ENCODE measurements around the gene BMP6.

Gene BMP6

DNA sequence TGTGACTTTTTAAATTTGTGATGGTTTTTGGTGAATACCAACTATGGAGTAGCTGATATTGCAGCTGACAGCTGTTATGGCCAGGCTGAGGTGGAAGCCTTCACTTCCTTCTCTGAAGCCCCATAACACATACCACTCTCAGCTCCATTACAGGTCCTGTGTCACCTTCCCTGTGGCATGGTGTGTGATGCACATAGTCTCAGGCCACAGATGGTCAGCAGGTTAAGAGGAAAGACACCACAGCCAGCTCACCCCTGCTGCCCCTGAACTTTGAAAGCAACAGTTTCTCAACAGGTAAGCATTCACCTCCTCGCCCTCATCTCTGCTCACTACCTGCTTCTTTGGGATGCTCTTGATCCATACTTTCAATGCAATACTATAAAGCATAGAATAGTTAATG, 177.0 kb downstream of the BMP6 start:
- no peak for DNase-seq

DNA sequence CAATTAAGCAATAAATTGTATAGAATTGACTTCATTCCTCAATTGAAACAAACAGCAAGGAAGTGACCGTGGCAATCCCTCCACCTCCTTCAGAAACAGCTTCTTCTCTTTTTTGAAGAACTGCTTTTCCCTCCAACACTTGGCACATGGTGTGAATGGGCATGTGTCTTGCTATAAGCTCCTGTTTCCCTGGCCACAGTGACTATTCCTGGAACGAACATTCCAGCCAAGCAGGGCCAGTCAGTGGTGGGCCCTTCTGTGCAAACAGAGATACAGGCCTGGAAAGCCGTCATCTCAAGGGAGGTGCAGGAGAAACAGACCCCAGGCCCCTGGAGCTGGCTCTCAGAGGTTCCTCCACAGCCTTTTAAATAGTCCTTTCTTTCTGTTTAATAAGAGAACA, 177.8 kb downstream of the BMP6 start:
- no peak for DNase-seq

DNA sequence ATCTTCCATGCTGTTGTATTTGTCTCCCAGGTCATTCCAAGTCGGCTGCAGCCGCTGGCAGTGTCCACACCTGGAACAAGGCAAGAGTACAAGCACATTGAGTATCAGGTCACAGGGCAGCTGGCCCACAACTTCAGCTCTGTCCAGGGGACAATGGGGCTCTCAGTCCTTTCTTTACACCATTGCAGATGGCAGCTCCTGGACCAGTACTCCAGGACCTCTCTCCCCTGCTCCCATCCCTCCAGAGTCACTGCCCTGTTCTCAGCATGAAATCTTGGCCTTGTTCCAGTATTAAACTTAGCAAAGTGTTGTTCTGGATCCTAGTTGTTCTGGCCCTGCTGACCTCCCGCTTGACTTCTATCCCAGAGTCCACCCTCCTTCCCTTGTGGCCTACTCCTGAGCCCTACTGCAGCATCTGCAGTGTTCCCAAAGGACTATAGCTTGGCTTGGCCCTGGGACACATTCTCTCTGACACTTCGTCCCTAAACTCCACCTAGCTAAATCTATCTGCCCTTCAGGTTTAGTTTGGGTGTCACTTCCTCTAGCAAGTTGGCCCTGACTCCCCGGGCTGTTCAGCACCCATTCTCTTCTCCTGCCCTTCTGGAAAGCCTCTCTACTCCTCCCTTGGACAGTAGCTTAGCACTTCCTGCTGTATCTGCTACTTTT, 178.9 kb downstream of the BMP6 start:
- DNase-seq, result no peak

DNA sequence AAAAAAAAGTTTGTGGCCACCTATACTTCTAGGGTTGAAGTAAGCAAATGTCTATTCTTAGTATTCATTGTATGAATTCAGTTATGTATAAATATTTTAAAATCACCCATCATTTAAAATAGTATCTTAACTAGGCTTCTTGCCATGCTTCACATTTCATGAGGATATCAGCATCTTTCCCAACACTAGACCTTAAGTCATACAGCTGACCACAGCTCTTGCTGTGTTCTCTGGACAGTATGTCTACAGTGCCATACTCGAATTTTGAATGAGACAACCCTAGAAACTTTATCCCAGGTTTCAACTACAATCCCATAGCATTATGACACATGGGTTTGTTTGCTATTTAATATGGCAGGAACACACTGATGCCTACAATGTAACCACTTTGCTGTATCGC, 179.5 kb downstream of the BMP6 start:
- no peak for DNase-seq

DNA sequence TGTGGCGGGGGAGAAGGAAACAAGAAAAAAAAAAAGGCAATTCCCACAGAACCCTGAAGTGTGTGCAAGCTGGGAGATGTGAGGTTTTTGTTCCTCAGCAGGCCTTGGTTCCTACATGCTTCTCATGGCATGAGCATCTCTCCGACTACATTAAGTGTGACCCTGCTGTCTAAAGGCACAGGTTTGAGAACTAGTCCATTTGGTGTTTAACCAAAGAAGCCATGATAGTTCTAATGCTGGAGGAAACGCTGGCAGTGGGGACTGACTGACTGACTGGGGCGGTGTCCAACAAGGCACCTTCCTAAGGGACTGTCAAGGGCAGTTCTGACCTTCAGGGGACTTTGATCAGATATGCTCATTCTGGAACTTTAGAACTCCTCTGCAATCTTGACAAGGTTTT, 180.8 kb downstream of the BMP6 start:
- DNase-seq, result no peak

DNA sequence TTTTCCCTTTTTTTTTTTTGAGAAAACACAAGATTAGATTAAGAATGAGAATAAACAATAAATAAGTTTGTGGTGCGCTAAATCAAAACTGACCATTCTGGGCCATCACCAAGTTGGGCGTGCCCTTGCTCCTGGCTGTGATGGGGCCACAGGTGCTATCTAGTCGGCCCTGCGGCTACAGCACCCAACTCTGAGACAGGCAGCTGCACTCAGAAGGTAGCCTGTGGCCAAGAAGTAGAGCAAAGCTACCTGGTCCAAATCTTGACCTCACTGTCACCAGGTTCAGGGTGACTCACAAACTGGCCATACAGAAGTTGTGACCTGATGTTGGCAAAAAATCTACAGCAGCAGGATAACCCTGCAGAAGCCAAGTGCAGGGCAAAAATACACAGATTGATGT, 181.3 kb downstream of the BMP6 start:
- no peak for DNase-seq

DNA sequence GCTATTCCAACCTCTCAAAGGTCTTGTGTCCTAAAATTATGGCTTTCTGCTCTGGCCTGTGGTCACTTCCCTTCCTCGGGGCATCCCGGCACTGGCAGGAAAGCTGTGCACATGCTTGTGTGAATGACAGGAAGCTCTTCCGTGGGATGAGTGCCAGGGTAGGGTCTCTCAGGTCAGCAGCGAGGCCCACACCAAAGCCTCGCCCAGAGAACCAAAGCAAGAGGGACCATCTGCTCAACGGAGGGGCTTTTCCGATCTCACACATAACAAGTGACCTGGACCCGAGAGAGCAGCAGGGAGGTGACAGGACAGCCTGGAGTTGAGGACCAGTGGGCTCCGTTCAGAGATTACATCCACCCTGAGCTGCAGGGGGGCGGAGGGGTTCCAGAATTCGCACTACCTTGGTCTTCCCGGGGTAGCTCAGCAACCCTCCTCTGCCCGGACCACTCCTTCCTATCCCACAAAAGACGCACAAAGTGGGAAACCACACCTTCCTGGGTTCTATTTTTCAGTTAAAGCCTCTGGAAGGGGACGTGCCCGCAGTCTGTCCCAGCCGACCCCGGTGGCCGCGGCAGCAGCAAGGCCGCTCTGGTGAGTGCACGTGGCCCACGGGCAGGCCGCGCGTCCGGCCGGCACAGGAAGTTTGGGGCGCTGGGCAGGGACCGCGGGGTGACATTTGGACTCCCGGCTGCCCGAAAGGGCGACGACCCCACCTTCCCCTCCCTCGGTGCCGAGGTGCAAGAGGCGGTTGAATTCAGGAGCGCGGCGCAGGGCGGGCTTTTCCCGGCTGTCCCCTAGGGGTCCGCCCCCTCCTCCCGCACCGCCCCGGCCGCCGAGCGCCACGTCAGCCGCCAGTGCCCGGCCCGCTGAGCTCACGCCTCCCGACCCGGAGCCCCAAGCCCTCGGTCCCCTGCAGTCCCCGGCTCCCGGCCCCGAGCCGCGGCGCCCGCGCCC, 183.7 kb downstream of the BMP6 start:
- DNase-seq, result peak in 30 of 56 donors; percentile 15 to 59 (median 26)

DNA sequence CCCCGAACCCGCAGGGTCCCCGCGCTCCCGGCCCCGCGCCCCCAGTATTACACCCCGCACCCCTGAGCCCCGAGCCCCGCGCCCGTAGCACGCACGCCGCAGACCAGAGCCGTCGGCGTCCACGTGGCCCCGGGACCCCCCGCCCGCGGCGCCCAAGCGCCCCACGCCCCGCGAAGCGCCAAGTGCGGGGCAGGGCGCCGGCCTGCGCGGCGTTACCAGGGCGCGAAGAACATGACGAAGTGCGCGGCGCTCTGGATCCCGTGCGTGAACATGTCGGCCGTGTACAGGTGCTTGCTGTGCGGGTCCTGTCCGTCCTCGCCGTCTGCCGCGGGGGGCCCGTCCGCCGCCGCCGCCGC, 184.4 kb downstream of the BMP6 start:
- peak in 13 of 56 donors; percentile 45 to 74 (median 60) for DNase-seq

DNA sequence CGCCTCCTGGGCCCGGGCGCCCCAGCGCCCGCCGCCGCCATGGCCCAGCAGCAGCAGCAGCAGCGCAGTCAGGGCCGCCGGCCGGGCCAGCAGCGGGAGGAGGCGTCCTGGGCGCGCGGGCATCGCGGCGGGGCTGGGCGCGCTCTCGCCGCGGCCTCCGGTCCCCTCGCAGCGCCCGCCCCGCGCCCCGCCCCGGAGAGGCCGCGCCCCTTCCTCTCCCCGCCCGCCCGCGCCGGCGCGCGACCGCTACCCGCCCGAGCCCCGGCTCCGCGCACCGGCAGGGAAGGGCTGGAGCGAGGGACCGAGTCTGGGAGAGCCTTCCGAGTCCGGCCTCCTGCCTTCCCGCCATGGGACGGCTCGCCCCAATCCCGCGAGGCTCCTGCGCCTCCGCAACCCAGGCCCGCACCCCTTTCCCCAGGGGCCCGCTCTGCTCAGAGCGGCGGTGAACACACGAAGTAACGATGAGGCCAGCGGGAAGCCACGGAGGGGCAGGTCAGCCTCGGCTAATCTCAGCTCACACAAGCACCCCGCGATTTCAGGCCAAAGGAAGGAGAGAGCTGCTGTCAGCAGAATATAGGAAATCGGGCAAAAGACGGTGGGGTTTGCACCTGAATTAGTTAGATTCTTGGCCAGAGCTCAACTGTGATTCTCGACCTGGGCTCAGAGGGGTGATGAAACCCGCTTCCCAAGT, 184.9 kb downstream of the BMP6 start, which contains the start of gene TXNDC5:
Gene TXNDC5, minus strand, starts transcription at position 135 of the 691 bp plus-strand sequence. Its CDS starts 12 bp downstream, at position 123.
- peak in 54 of 56 donors; percentile 26 to 89 (median 65) for DNase-seq

DNA sequence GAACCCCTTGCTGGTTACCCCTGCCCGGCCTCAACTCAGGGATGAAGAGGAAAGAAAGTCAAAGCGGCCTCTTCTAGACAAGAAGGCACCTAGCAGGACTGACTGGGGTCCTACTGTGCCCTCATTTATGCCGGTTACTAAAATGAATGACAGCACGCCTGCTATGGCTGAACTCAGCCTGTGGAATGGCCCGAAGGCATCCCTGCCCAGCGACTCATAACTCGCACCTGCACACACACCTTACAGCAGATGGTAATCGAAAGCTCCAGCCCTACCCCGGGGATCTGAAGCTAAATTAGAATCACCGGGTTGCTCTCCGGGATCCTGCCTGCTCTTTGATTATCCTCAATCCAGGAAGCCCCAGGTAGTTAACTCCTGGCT, 185.4 kb downstream of the BMP6 start:
- DNase-seq, result peak in 1 of 56 donors; percentile 48

DNA sequence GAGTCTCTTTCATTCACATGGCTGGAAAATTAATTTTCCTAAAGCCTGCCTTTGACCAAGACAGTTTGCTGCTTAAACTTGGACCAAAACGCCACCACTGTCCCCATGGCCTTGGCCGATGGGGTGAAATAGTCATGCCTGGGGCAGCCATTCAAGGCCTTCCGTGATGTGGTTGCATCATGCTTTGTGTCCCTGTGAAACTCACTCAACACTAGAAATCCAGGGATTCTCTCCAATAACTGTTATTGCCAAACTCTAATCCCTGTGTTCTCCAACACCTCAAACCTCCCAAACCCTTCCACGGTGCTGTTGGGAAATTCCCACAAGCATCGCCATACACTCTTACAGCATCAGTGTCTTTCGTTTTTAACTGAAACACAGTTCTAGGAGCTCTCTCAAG, 186.1 kb downstream of the BMP6 start:
- no peak for DNase-seq

DNA sequence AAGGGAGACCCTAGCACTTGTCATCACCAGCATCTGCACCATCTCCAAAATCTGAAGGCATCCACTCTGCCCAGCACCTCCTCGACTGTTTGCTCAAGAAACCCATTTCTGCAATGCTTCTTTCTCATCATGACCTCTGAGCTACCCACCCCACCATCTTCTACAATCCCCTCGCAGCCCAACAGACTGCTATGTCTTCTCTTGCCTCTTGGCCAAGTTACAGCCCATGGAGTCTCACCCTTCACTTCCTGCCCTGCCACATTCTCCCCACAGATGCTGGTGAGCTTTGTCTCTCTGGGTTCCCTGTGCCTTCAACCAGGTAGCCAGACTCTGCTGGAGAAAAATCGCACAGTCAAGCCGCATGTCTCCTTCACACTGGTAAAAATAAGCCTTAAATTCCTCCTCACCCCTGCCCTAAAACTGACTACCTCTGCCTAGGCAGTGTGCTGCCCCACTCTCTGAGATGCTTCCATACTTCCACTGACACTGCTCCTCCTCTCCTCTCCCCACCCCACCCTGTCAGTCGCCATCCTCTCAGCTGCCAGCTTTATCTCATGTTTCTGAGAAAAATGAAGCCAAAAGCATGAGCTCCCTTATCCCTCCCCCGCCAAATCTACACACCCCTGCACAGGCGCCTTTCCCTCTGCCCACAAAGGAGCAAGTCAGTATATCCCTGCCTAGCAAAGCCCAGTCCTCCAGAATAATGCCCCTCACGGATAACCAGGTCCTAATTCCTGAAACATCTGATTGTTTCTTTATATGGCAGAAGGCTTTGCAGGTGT, 187.0 kb downstream of the BMP6 start:
- DNase-seq, result no peak

DNA sequence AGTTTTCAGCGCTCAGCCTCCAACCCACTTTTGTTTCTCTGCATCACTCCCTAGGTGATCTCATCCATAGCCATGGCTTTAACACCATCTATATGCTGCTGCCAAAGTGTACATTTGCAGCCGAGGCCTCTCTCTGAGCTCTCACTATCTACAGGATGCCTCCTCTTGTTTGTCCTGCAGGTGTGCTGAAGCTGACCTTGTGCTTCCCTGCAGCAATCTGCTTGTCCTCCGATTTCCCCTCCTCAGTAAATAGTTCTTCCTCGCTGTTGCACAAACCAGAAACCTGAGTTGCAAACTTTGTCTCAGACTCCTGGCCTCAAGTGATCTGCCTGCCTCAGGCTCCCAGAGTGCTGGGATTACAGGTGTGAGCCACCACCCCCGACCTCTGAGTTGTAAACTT, 188.4 kb downstream of the BMP6 start:
- DNase-seq, result no peak

DNA sequence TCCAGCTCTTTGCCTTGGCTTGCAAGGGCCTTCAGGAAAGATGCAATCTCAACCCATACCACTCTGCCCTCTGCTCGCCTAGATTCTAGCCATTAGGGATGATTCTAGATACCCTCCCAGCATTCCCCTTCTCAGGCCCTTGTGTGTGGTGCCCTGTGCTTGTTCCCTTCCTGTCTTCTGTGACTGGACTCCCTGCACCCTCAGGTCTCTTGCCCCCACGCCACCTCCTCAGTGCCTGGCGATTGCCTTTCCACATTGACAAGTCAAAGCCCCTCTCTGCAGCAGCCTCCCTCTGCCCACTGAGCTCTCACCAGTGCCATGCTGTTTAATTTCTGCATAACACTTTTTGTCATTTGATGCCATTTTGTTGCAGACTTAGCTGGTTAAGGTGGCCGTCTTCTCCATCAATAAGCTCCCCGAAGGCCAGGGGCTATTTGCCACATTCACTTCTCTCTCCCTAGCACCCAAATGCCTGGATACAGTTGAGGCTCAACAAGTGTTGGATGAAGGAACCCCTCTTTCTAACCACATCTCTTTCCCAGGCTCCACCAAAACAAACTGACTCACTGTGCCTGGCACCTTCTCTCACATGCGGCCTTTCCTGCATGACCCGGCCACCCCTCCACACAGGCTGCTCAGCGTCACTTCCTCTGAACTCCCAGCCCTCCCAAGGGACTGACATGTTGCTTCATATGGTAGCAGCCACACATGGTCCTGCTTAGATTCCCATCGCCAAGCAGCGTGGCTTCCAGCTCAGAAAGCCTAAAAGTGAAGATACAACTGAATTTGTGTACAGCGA, 189.3 kb downstream of the BMP6 start:
- no peak for DNase-seq

DNA sequence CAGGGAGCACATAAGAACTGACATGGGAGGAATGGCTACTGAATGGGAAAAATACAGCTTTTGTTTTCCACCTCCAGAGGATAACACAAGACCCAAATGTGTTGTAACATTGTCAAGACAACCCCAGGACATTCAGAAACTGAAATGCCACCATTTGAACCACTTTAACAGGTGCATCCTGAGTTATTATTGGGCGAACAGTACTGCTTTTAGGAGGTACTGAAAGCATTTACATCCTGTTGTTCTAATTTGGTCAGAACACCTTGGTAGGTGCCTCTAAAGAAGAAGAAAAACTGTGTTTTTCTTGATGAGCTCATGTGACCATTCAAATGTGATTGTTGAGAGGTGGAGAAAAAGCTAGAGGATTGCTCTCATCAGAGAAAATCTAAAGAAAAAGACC, 191.1 kb downstream of the BMP6 start:
- no peak for DNase-seq

DNA sequence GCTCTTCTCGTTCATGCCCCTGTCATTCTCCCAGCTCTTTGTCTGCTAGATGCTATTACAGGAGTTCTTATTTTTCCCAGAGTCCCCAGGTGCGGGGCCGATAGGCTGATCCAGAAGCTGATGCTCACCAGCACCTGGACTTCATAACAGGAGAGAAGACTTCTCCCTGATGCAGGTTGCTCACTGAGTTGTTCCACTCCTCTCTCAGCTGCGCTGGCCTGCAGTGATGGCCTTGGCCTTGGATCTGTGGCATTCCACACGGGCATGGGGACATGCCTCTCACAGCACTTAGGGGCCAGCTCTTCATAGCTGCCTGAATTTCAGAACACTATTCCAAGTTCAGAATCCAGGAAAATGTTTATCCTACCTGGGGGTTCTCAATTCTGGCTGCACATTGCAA, 191.8 kb downstream of the BMP6 start:
- no peak for DNase-seq

DNA sequence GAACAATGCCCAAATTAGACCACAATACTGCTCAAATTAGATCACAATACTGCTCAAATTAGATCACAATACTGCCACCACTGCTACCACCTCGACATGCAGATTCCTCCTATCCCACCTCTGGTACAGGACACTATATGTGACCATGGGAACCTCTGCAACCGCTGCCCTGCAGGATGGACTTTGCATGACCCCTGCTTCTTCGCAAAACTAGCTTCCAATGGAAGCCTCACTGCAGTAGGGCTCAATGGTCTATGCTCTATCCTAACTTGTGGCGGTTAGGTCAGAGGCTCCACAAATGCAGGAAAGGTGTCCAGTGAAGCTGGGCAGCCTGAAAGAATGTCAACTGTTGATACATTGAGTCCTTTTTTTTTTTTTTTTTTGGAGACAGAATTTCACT, 192.5 kb downstream of the BMP6 start:
- DNase-seq, result no peak

DNA sequence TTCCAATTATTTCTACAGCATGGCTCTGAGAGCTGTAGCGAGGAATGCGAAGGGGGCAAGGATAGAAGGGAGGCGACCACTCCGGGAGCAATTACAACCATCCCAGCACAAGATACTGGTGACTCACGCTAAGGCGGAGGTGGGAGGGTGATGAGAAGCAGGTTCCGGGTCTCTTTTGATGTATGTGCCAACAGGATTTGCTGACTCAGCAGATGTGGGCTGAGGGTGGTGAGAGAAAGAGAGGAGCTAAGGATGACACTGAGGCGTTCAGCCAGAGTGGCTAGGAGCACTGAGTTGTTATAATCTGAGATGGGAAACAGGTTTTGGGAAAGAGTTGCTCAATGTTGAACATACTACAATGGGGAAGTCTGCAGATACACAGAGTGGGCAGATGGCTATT, 194.0 kb downstream of the BMP6 start:
- DNase-seq, result peak in 29 of 56 donors; percentile 9 to 72 (median 35)

DNA sequence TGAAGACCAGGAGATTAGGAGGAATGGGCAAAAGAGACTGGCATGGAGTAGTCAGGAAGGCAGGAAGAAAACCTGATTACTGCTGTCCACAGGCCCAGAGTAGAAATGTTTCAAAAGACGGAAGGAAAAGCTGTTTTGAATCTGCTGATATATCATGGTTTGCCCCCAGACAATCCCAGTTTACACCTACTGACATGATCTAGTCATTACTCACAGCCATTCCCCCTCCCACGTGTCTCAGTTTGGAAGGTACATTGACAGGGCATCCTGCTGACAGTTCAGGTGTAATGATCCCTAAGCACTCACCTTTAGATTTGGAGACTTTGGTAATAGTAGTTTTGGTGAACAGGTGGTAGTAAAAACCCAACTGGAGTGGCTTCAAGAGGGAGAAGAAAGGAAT, 194.5 kb downstream of the BMP6 start:
- DNase-seq, result peak in 7 of 56 donors; percentile 5 to 29 (median 14)

DNA sequence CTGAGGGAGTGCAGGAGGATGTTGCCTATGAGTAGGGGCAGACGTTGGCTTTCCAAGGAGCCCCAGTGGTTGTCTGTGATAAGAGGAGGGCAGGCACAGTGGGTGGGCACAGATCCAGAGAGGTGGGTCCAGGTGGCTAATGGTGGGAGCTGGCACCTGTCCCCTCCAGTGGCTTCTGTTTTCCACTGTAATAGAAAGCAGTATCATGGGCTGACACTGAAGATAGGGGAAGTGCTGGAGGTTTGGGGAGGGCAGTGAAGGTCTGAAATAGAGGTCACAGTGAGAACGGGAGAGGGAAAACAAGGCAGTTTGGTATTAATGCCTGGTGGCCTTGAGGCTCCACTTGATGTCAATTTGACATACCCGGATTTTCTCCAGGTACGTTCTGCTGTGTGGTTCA, 195.1 kb downstream of the BMP6 start:
- DNase-seq, result no peak
